ENCODE results near the gene GK. TPM values are rescaled to one million over a fixed set of nuclear protein-coding genes. Genes with fewer than 3 reads are reported as not detected.

The GK gene
- total RNA-seq, 1 donor from 2014 or later, result 5.5 TPM

GRCh38 chrX:30679369-30679768 is 26.1 kb downstream of the GK start:
- DNase-seq (ENCODE audit: low read depth), result no peak
- no peak for TF ChIP-seq CTCF (IDR thresholded peaks at IDR 0.05; ENCODE audit: insufficient read depth, low read length, poor library complexity, severe bottlenecking)
- no peaks in the 10 kb centered on the region for H3K27me3 ChIP-seq (ENCODE audit: control insufficient read depth, insufficient read depth, low read length)
- no peaks in the 10 kb centered on the region for H3K36me3 ChIP-seq (ENCODE audit: control insufficient read depth, insufficient read depth, low read length)
- H3K4me3 ChIP-seq (ENCODE audit: low read depth, low read length), result no peak overlapping the region

- Histone ChIP-seq H3K27me3 (ENCODE audit: control insufficient read depth, insufficient read depth, low read length) (no peaks in the 10 kb centered on the region), H3K36me3 (ENCODE audit: control insufficient read depth, insufficient read depth, low read length) (no peaks in the 10 kb centered on the region), H3K4me3 (ENCODE audit: low read depth, low read length) (no peak overlapping the region)
- no peak for TF ChIP-seq CTCF (IDR thresholded peaks at IDR 0.05; ENCODE audit: insufficient read depth, low read length, poor library complexity, severe bottlenecking)
- DNase-seq (ENCODE audit: low read depth), result no peak
These were observed 27.4 kb downstream of the GK start for GRCh38 chrX:30680618-30681017.

- no peak for TF ChIP-seq CTCF (IDR thresholded peaks at IDR 0.05; ENCODE audit: insufficient read depth, low read length, poor library complexity, severe bottlenecking)
- Histone ChIP-seq H3K36me3 (ENCODE audit: control insufficient read depth, insufficient read depth, low read length) (no peaks in the 10 kb centered on the region), H3K27me3 (ENCODE audit: control insufficient read depth, insufficient read depth, low read length) (no peaks in the 10 kb centered on the region), H3K4me3 (ENCODE audit: low read depth, low read length) (no peak overlapping the region)
- no peak for DNase-seq (ENCODE audit: low read depth)
These were observed 35.4 kb downstream of the GK start for GRCh38 chrX:30688641-30689040.

GRCh38 chrX:30689116-30689515 is 35.9 kb downstream of the GK start:
- Histone ChIP-seq H3K4me3 (ENCODE audit: low read depth, low read length) (no peak overlapping the region), H3K27me3 (ENCODE audit: control insufficient read depth, insufficient read depth, low read length) (no peaks in the 10 kb centered on the region), H3K36me3 (ENCODE audit: control insufficient read depth, insufficient read depth, low read length) (no peaks in the 10 kb centered on the region)
- DNase-seq (ENCODE audit: low read depth), result no peak
- no peak for TF ChIP-seq CTCF (IDR thresholded peaks at IDR 0.05; ENCODE audit: insufficient read depth, low read length, poor library complexity, severe bottlenecking)

GRCh38 chrX:30690330-30690729 is 37.1 kb downstream of the GK start:
- TF ChIP-seq CTCF (IDR thresholded peaks at IDR 0.05; ENCODE audit: insufficient read depth, low read length, poor library complexity, severe bottlenecking), result no peak
- Histone ChIP-seq H3K36me3 (ENCODE audit: control insufficient read depth, insufficient read depth, low read length) (no peaks in the 10 kb centered on the region), H3K4me3 (ENCODE audit: low read depth, low read length) (no peak overlapping the region), H3K27me3 (ENCODE audit: control insufficient read depth, insufficient read depth, low read length) (no peaks in the 10 kb centered on the region)
- no peak for DNase-seq (ENCODE audit: low read depth)

- TF ChIP-seq CTCF (IDR thresholded peaks at IDR 0.05; ENCODE audit: insufficient read depth, low read length, poor library complexity, severe bottlenecking), result no peak
These were observed 40.9 kb downstream of the GK start for GRCh38 chrX:30693999-30694650.

More at GRCh38 chrX:30693999-30694650, 40.9 kb downstream of the GK start:
- no peak for DNase-seq (ENCODE audit: low read depth)
- Histone ChIP-seq H3K36me3 (ENCODE audit: control insufficient read depth, insufficient read depth, low read length) (no peaks in the 10 kb centered on the region), H3K27me3 (ENCODE audit: control insufficient read depth, insufficient read depth, low read length) (no peaks in the 10 kb centered on the region), H3K4me3 (ENCODE audit: low read depth, low read length) (no peak overlapping the region)
